HUES64 (cell line): Measurements from ENCODE around the gene TMEM150C.
"Not testable (repeated sequence)": the region's sequence is repeated elsewhere in the genome, so short reads cannot be mapped to it uniquely, and the experiment has no call there.

Source experiments
- H3K27ac ChIP-seq: 2 replicates; pipeline ENCODE4 v1.7.0; 2013; ENCODE audit warnings: low read depth, low read length, inconsistent platforms
- H3K27me3 ChIP-seq: 2 replicates; pipeline ENCODE4 v1.6.1; 2013; ENCODE audit warnings: mild to moderate bottlenecking, low read length; ENCODE audit not compliant: insufficient read depth
- H3K36me3 ChIP-seq: 2 replicates; pipeline ENCODE4 v1.6.1; 2013; ENCODE audit warnings: mild to moderate bottlenecking, low read length; ENCODE audit not compliant: insufficient read depth
- H3K4me1 ChIP-seq: 2 replicates; pipeline ENCODE4 v1.6.1; 2013; ENCODE audit warnings: mild to moderate bottlenecking, low read length, moderate library complexity; ENCODE audit not compliant: insufficient read depth
- H3K4me3 ChIP-seq: 2 replicates; pipeline ENCODE4 v1.5.1; 2013; ENCODE audit warnings: mild to moderate bottlenecking, low read length, moderate library complexity
- H3K9ac ChIP-seq: 2 replicates; pipeline ENCODE4 v1.6.1; 2013; ENCODE audit warnings: mild to moderate bottlenecking, low read depth, low read length
- H3K9me3 ChIP-seq: 2 replicates; pipeline ENCODE4 v1.6.1; 2013; ENCODE audit warnings: low read depth, low read length; ENCODE audit not compliant: insufficient read depth
- WGBS: fragments of 150-250, 120-280 bp; methylation state at CpG from one replicate; pipeline ENCODE4 v1.1.7; 2013; ENCODE audit warnings: missing lambda C conversion rate; 5-methylcytosine and 5-hydroxymethylcytosine counted together

TMEM150C gene

DNA sequence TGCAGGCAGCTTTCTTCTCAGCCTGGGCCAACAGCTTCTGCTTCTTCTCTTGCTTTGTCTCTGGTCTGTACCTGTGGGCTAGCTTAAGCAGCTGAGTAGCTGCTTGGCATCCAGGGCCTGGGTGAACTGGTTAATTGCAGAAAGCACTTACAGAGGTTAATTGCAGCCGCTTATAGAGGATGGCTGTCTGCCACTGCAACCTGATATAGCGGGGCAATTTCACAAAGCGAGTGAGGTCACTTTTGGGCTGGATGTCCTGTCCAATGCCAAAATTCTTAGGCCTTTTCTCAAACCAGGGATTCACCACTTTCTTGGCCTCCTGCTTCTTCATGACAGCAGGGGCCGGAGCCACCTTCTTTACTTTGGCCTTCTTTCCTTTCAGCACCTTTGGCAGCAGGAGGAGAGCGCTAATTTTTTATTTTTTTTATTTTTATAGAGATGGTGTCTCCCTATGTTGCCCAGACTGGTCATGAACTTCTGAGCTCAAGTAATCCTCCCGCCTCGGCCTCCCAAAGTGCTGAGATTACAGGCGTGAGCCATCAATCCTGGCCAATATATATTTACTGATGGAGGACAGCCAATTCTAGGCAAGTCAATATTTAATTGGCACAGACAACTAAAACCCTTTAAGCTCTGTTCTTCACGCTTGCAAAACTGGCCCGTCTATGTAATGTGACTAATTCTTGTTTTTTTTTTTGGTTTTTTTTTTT is 70.4 kb downstream of the TMEM150C start:
- H3K36me3 ChIP-seq: no peaks in the 10 kb centered on the region
- H3K27ac ChIP-seq: no peak overlapping the region
- no peak overlapping the region for H3K9ac ChIP-seq
- no peak overlapping the region for H3K4me3 ChIP-seq
- WGBS: 93% methylated on average over 9 of the region's 10 CpGs
- no peaks in the 10 kb centered on the region for H3K4me1 ChIP-seq
- H3K9me3 ChIP-seq: no peaks in the 10 kb centered on the region
- H3K27me3 ChIP-seq: no peaks in the 10 kb centered on the region

DNA sequence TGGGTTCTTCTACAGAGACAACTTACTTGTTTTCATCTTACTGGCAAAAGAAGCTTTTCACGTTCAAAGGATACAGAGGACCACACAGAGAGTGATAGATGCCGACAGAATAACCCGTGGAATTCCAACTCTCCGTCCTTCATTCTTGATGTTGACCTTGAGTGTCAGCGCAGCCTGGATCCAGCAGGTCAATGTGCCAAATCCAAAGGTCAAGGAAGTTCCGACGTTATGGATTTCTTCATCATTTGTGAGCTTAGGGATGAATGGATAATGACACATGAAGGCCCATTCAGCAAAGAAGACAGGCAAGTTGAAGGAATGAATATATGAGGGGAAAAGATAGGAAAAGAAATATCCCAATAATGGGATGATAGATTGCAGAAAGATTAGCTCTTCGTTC is 71.8 kb downstream of the TMEM150C start:
- H3K27me3 ChIP-seq: no peaks in the 10 kb centered on the region
- no peak overlapping the region for H3K27ac ChIP-seq
- no peak overlapping the region for H3K4me3 ChIP-seq
- H3K4me1 ChIP-seq: no peaks in the 10 kb centered on the region
- H3K9me3 ChIP-seq: no peaks in the 10 kb centered on the region
- H3K36me3 ChIP-seq: no peaks in the 10 kb centered on the region
- WGBS: 91% methylated on average over 7 of the region's 8 CpGs
- H3K9ac ChIP-seq: no peak overlapping the region

DNA sequence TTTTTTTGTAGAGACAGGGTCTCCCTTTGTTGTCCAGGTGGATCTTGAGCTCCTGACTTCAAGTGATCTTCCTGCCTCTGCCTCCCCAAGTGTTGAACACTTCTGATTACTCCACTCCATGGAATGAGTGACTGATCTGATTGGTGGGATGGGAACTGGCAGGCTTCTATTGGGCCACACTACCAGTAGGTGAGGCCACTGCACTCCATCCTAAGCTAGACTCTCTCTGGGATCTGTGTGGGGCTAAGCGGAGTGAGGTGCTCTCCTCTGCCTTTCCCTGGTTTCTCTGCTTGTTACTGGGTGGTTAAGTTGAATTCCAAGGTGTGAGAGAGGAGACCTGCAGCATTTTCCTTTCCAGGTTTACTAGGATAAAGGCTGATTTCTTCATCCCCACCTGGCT is 72.7 kb downstream of the TMEM150C start:
- H3K9me3 ChIP-seq: no peaks in the 10 kb centered on the region
- WGBS: 44% methylated on average over 1 of the region's 1 CpG
- no peak overlapping the region for H3K9ac ChIP-seq
- H3K36me3 ChIP-seq: no peaks in the 10 kb centered on the region
- no peaks in the 10 kb centered on the region for H3K27me3 ChIP-seq
- H3K27ac ChIP-seq: no peak overlapping the region
- no peak overlapping the region for H3K4me3 ChIP-seq
- no peaks in the 10 kb centered on the region for H3K4me1 ChIP-seq

DNA sequence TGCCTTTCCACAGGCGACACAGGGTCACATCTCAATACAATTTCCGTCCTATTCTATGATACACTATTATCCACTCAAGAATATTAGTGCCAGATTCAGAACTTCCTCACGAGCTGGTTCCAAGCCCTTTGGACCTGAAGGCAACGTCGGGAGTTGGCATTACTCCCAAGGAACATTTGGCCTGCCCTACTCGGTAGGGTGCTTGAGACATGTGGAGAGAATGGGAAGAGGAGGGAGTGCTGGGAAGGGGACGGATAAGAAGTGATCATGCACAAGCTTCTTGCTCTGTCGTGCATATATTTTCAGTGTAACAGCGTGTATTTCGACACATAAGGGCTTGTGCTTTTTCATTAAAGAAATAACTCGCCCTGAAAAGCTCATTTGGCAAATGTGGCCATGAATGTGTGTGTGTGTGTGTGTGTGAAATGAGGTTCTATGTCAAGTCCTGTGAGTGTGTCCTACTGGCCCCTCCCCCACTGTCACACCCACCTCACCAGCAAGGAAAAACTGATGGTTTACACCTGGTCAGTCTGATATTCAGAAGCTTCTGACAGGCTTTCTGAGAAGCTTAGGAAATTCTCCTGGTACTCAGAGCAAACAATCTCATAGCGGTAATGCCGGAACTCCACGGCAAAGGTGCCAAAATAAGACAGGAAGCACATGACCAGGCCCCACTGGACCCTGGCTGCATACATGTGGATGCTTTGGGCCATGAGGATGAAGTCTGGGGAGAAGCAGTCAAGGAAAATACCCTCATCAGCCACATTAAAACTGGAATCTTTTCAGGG is 76.6 kb downstream of the TMEM150C start:
- H3K4me1 ChIP-seq: no peaks in the 10 kb centered on the region
- H3K4me3 ChIP-seq: no peak overlapping the region
- H3K9me3 ChIP-seq: no peaks in the 10 kb centered on the region
- H3K36me3 ChIP-seq: no peaks in the 10 kb centered on the region
- H3K9ac ChIP-seq: no peak overlapping the region
- WGBS: 88% methylated on average over 14 of the region's 14 CpGs
- no peaks in the 10 kb centered on the region for H3K27me3 ChIP-seq
- no peak overlapping the region for H3K27ac ChIP-seq

DNA sequence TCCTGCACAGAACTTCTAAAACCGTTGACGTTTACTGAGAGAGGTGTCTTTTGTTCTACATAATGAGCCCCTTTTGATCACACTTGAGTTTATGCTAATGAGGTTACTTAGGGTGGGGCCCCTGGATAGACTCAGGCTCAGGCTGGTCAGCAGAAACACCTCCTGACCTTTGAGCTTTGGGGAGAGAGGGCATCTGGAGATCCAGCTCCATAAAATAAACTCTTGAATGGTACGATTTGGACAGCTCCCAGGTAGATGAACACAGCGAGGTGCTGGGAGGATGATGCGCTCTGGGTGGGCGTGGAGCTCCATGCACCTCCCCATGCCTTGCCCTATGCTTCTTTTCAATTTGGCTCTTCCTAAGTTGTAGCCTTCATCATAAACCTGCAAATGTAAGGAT is 79.4 kb downstream of the TMEM150C start:
- no peaks in the 10 kb centered on the region for H3K9me3 ChIP-seq
- no peak overlapping the region for H3K27ac ChIP-seq
- no peaks in the 10 kb centered on the region for H3K27me3 ChIP-seq
- 72% methylated on average over 6 of the region's 6 CpGs for WGBS
- no peak overlapping the region for H3K9ac ChIP-seq
- no peak overlapping the region for H3K4me3 ChIP-seq
- H3K36me3 ChIP-seq: no peaks in the 10 kb centered on the region
- no peaks in the 10 kb centered on the region for H3K4me1 ChIP-seq

DNA sequence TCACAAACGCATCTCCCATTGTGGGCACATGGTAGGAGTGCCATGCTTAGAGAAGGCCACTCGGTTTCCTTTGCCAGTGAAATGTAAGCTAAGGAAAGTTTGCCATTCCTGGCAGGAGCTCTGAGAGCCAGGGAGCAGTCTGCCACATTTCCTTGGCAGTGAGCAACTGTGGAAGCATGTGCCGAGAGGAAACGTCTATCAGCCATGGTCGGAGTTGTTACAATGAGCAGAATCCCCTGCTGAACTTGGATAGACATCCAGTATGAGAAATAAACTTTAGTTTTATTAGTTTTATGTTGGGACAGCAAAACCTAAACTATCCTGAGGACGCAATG is 80.3 kb downstream of the TMEM150C start:
- no peaks in the 10 kb centered on the region for H3K9me3 ChIP-seq
- no peaks in the 10 kb centered on the region for H3K4me1 ChIP-seq
- no peak overlapping the region for H3K4me3 ChIP-seq
- H3K27me3 ChIP-seq: no peaks in the 10 kb centered on the region
- no peak overlapping the region for H3K9ac ChIP-seq
- H3K27ac ChIP-seq: no peak overlapping the region
- H3K36me3 ChIP-seq: no peaks in the 10 kb centered on the region
- whole genome bisulfite sequencing: 94% methylated on average over 6 of the region's 6 CpGs

DNA sequence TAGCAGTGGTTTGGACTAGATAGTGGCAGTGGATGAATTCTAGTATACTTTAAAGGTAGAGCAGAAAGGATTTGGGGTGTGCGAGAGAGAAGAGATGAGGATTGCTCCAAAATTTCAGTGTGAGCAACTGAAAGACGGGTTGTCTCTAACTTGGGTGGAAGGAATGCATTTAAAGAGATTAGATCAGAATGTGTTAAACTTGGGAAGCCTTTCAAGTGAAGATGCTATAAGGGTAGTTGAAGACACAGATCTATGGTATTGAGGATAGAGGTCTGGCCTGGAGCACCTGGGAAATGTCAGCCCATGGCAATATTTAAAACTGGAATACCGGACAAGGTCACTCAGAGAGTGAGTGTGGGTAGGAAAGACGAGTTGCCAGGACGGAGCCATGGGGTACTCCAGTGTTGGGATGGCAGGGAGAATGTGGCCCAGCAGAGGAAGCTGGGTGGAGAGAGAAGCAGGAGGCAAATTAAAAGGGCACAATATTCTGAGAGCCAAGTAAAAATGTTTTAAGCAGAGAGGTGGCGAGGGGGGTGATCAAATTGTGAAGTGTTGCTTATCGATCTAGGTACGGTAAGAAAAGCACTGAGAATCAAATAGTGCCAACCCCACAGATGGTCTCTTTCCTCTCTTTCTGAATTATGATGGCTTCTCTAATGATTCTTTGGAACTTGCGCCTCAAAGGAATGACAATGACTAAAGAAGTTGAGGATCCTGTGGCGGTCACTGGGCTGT is 80.8 kb downstream of the TMEM150C start:
- H3K27me3 ChIP-seq: no peaks in the 10 kb centered on the region
- no peaks in the 10 kb centered on the region for H3K36me3 ChIP-seq
- WGBS: 92% methylated on average over 10 of the region's 10 CpGs
- no peaks in the 10 kb centered on the region for H3K9me3 ChIP-seq
- no peaks in the 10 kb centered on the region for H3K4me1 ChIP-seq
- H3K27ac ChIP-seq: no peak overlapping the region
- H3K4me3 ChIP-seq: no peak overlapping the region
- H3K9ac ChIP-seq: no peak overlapping the region

DNA sequence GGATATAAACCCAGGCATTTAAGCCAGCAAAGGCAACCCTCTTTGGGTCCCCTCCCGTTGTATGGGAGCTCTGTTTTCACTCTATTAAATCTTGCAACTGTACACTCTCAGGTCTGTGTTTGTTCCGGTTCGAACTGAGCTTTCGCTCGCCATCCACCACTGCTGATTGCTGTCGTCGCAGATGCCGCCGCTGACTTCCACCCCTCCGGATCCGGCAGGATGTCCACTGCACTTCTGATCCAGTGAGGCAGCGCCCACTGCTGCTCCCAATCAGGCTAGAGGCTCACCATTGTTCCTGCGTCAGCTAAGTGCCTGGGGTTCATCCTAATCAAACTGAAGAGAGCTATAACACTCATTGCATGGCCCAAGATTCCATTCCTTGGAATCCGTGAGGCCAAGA is 82.2 kb downstream of the TMEM150C start:
- Histone ChIP-seq H3K4me3 (no peak overlapping the region), H3K9me3 (no peaks in the 10 kb centered on the region), H3K27me3 (no peaks in the 10 kb centered on the region), H3K27ac (no peak overlapping the region), H3K9ac (no peak overlapping the region), H3K36me3 (no peaks in the 10 kb centered on the region), H3K4me1 (no peaks in the 10 kb centered on the region)
- 95% methylated on average over 14 of the region's 14 CpGs for WGBS

DNA sequence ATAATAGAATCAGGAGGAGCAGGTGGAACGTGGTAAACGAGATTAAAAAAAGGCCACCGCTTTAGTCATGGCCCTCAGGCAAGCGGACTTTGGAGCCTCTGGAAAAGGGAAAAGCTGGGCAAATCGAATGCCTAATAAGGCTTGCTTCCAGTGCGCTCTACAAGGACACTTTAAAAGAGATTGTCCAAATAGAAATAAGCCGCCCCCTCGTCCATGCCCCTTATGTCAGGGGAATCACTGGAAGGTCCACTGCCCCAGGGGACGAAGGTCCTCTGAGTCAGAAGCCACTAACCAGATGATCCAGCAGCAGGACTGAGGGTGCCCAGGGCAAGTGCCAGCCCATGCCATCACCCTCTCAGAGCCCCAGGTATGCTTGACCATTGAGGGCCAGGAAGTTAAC is 84.3 kb downstream of the TMEM150C start:
- not testable (repeated sequence) for H3K9ac ChIP-seq, H3K27me3 ChIP-seq, H3K4me1 ChIP-seq, H3K27ac ChIP-seq, H3K9me3 ChIP-seq, H3K4me3 ChIP-seq, H3K36me3 ChIP-seq
- 94% methylated on average over 9 of the region's 9 CpGs for WGBS

DNA sequence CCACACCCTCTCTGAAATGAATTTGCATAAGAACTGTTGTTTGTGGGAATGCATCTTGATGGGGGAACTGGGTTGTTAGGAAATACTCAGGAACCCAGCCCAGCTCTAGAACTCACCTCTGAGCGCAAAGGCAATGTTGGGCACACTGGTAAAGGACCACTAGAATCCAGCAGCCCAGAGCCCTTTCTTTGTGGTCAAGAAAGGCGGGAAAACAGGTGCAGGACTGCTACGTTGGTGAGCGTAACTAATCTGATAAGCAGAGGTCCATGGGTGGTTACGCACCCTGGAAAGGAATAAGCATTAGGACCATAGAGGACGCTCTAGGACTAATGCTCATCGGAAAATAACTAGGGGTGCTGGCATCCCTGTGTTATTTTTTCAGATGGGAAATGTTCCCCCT is 85.9 kb downstream of the TMEM150C start:
- not testable (repeated sequence) for H3K27me3 ChIP-seq, H3K36me3 ChIP-seq, H3K9ac ChIP-seq, H3K9me3 ChIP-seq, H3K4me1 ChIP-seq, H3K27ac ChIP-seq, H3K4me3 ChIP-seq
- 96% methylated on average over 5 of the region's 7 CpGs for WGBS

DNA sequence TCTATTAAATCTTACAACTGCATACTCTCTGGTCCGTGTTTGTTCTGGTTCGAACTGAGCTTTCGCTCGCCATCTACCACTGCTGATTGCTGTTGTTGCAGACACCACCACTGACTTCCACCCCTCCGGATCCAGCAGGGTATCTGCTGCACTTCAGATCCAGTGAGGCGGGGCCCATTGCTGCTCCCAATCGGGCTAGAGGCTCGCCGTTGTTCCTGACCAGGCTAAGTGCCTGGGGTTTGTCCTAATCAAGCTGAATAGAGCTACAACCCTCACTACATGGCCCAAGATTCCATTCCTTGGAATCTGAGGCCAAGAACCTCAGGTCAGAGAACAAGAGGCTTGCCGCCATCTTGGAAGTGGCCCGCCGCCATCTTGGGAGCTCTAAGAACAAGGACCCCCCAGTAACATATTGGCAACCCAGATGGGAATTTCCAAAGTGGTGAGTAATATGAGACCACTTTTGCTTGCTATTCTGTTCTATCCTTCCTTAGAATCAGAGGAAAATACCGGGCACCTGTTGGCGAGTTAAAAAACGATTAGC is 88.1 kb downstream of the TMEM150C start:
- WGBS: 96% methylated on average over 15 of the region's 15 CpGs

More for the DNA sequence above, 88.1 kb downstream of the TMEM150C start:
- Histone ChIP-seq H3K36me3 (no peaks in the 10 kb centered on the region), H3K4me1 (no peaks in the 10 kb centered on the region), H3K27ac (no peak overlapping the region), H3K27me3 (no peaks in the 10 kb centered on the region), H3K9me3 (no peaks in the 10 kb centered on the region), H3K4me3 (no peak overlapping the region), H3K9ac (no peak overlapping the region)
